Neural cell (in vitro differentiated cells): ENCODE results near the gene NOSTRIN. TPM values are rescaled to one million over a fixed set of nuclear protein-coding genes. Genes with fewer than 3 reads are reported as not detected.

Experiments used
- H2AFZ ChIP-seq: fragments of 200-600, 300-800 bp; sonication (generic), shearing (Covaris generic); 2 replicates; pipeline ENCODE4 v1.6.0; 2014; ENCODE audit warnings: low read depth, mild to moderate bottlenecking, antibody characterized with exemption, low read length, moderate library complexity
- H3F3A ChIP-seq: fragments of 200-600 bp; shearing (Covaris generic); 2 replicates; pipeline ENCODE4 v1.6.1; 2016; ENCODE audit warnings: mild to moderate bottlenecking, moderate library complexity, mixed read lengths, antibody characterized with exemption, low read length; ENCODE audit not compliant: insufficient read depth, poor library complexity, severe bottlenecking
- H3K27ac ChIP-seq: fragments of 200-600, 300-800 bp; sonication (generic), shearing (Covaris generic); 2 replicates; pipeline ENCODE4 v1.5.1; 2014; ENCODE audit warnings: mild to moderate bottlenecking, low read length, moderate library complexity
- H3K27me3 ChIP-seq: fragments of 300-800, 200-600 bp; sonication (generic), shearing (Covaris generic); 2 replicates; pipeline ENCODE4 v1.6.0; 2014; ENCODE audit warnings: mild to moderate bottlenecking, low read depth, low read length, moderate library complexity; ENCODE audit not compliant: insufficient read depth
- H3K36me3 ChIP-seq: fragments of 300-800, 200-600 bp; sonication (generic), shearing (Covaris generic); 2 replicates; pipeline ENCODE4 v1.5.1; 2014; ENCODE audit warnings: mild to moderate bottlenecking, antibody characterized with exemption, low read length, moderate library complexity; ENCODE audit not compliant: insufficient read depth
- H3K4me2 ChIP-seq: fragments of 300-800, 200-600 bp; sonication (generic), shearing (Covaris generic); 2 replicates; pipeline ENCODE4 v1.6.0; 2014; ENCODE audit warnings: mild to moderate bottlenecking, low read length
- H3K4me3 ChIP-seq: fragments of 300-800, 200-600 bp; sonication (generic), shearing (Covaris generic); 2 replicates; pipeline ENCODE4 v1.5.1; 2014; ENCODE audit warnings: mild to moderate bottlenecking, low read length, moderate library complexity
- H3K79me2 ChIP-seq: fragments of 200-600 bp; shearing (Covaris generic); replicated peaks from 2 replicates; pipeline ENCODE4 v1.6.0; 2014; ENCODE audit warnings: mild to moderate bottlenecking, low read length, moderate library complexity; ENCODE audit not compliant: insufficient read depth
- H3K9ac ChIP-seq: fragments of 300-800, 200-600 bp; sonication (generic), shearing (Covaris generic); 2 replicates; pipeline ENCODE4 v1.6.1; 2016; ENCODE audit warnings: mild to moderate bottlenecking, low read length, mixed read lengths
- H3K9me2 ChIP-seq: fragments of 200-600 bp; shearing (Covaris generic); 2 replicates; pipeline ENCODE4 v1.6.1; 2016; ENCODE audit warnings: mild to moderate bottlenecking, low read length, mixed read lengths; ENCODE audit not compliant: insufficient read depth
- H3K9me3 ChIP-seq: fragments of 200-600, 300-800 bp; sonication (generic), shearing (Covaris generic); 2 replicates; pipeline ENCODE4 v1.6.1; 2016; ENCODE audit warnings: mild to moderate bottlenecking, mixed run types, low read length, moderate library complexity, mixed read lengths
- H4K20me1 ChIP-seq: fragments of 200-600 bp; shearing (Covaris generic); 2 replicates; pipeline ENCODE4 v1.6.1; 2016; ENCODE audit warnings: mild to moderate bottlenecking, mixed run types; ENCODE audit not compliant: insufficient read depth
- CTCF ChIP-seq: fragments of 450-650 bp; IDR thresholded peaks from 2 replicates; pipeline ENCODE4 v1.5.1; 2014; ENCODE audit warnings: antibody characterized with exemption, mild to moderate bottlenecking, moderate library complexity; ENCODE audit not compliant: poor library complexity, severe bottlenecking
- EP300 ChIP-seq: fragments of 450-650 bp; conservative IDR thresholded peaks from 2 replicates; pipeline ENCODE4 v1.6.1; 2014; ENCODE audit warnings: antibody characterized with exemption, mild to moderate bottlenecking, moderate library complexity; ENCODE audit not compliant: poor library complexity, severe bottlenecking
- EZH2 ChIP-seq: fragments of 200-600, 300-800 bp; shearing (Covaris generic), sonication (generic); IDR thresholded peaks from 2 replicates; pipeline ENCODE4 v1.6.1; 2014; ENCODE audit warnings: antibody characterized with exemption, low read length, borderline replicate concordance, mild to moderate bottlenecking; ENCODE audit not compliant: insufficient read depth, poor library complexity, severe bottlenecking
- MXI1 ChIP-seq: fragments of 450-650 bp; conservative IDR thresholded peaks from 2 replicates; pipeline ENCODE4 v1.6.1; 2014; ENCODE audit warnings: antibody characterized with exemption, mild to moderate bottlenecking; ENCODE audit not compliant: poor library complexity, severe bottlenecking
- POLR2AphosphoS5 ChIP-seq: IDR thresholded peaks from 2 replicates; pipeline ENCODE4 v1.6.1; 2012
- RAD21 ChIP-seq: fragments of 450-650 bp; conservative IDR thresholded peaks from 2 replicates; pipeline ENCODE4 v1.6.1; 2014; ENCODE audit warnings: antibody characterized with exemption, mild to moderate bottlenecking, moderate library complexity
- REST ChIP-seq: IDR thresholded peaks from 2 replicates; pipeline ENCODE4 v1.6.1; 2012; ENCODE audit warnings: borderline replicate concordance
- SMC3 ChIP-seq: fragments of 450-650 bp; conservative IDR thresholded peaks from 2 replicates; pipeline ENCODE4 v1.6.1; 2014; ENCODE audit warnings: antibody characterized with exemption, mild to moderate bottlenecking, moderate library complexity; ENCODE audit not compliant: poor library complexity
- TAF1 ChIP-seq: IDR thresholded peaks from 2 replicates; pipeline ENCODE4 v1.6.1; 2012; ENCODE audit warnings: low read depth
- polyA plus RNA-seq: library from polyadenylated mRNA; depleted of rRNA; stranded (reverse); fragments of >200 nt; gene quantifications from 2 replicates; pipeline ENCODE4 v1.2.3, GENCODE V29; 2014

NOSTRIN gene
- polyA plus RNA-seq, 1 donor from 2014 or later = not detected

- Histone ChIP-seq H3K4me3 (no peak overlapping the region), H3K9ac (no peak overlapping the region), H3F3A (no peaks in the 10 kb centered on the region), H3K27ac (no peak overlapping the region), H3K27me3 (no peaks in the 10 kb centered on the region), H3K79me2 (no peaks in the 10 kb centered on the region), H3K4me2 (no peak overlapping the region), H3K9me3 (no peaks in the 10 kb centered on the region), H2AFZ (no peak overlapping the region), H3K36me3 (no peaks in the 10 kb centered on the region), H4K20me1 (no peaks in the 10 kb centered on the region), H3K9me2 (no peaks in the 10 kb centered on the region)
- TF ChIP-seq EP300 = no peak
- no peak for TF ChIP-seq SMC3
- no peak for TF ChIP-seq EZH2
- no peak for TF ChIP-seq MXI1
- no peak for TF ChIP-seq POLR2AphosphoS5
- TF ChIP-seq TAF1 = no peak
- TF ChIP-seq REST = no peak
- no peak for TF ChIP-seq CTCF
- no peak for TF ChIP-seq RAD21
Observed at GRCh38 chr2:168801471-168801870, 966 bp upstream of the NOSTRIN start.

- H3K4me2 ChIP-seq = no peak overlapping the region
- TF ChIP-seq POLR2AphosphoS5 (no peak), CTCF (no peak), REST (no peak), RAD21 (no peak), SMC3 (no peak), EZH2 (no peak), MXI1 (no peak), TAF1 (no peak), EP300 (no peak)
- H3F3A ChIP-seq = no peaks in the 10 kb centered on the region
- no peak overlapping the region for H3K9ac ChIP-seq
- H4K20me1 ChIP-seq = no peaks in the 10 kb centered on the region
- H3K27ac ChIP-seq = no peak overlapping the region
- no peak overlapping the region for H2AFZ ChIP-seq
- H3K4me3 ChIP-seq = no peak overlapping the region
- H3K27me3 ChIP-seq = no peaks in the 10 kb centered on the region
- H3K36me3 ChIP-seq = no peaks in the 10 kb centered on the region
- H3K9me2 ChIP-seq = no peaks in the 10 kb centered on the region
- H3K79me2 ChIP-seq = no peaks in the 10 kb centered on the region
- no peaks in the 10 kb centered on the region for H3K9me3 ChIP-seq
Observed at GRCh38 chr2:168802859-168803725, 655 bp downstream of the NOSTRIN start.
